K562 (cell line): Measurements from ENCODE around the gene LIMS2. TPM values are rescaled to one million over a fixed set of nuclear protein-coding genes. Genes with fewer than 3 reads are reported as not detected.

Experiments
- ATAC-seq: fragments of 200-7000 bp; cut with Tn5 transposase; 3 replicates; pipeline ENCODE4 v1.9.1; 2020; ENCODE audit warnings: moderate library complexity
- BruUV-seq: library from RNA; stranded (reverse); fragments of 400-500 nt; replicated peaks from 2 replicates; lab custom pipeline; 2021; lab: Mats Ljungman, UMichigan
- CTCF ChIA-PET: fragments of 300-600 bp; formaldehyde crosslinking; extraction: SDS; loops from one replicate; lab custom pipeline; 2021; ENCODE audit warnings: low intra/inter-chr PET ratio; lab: Yijun Ruan, JAX
- POLR2A ChIA-PET: fragments of 300-600, 350-650 bp; sonication (Branson Sonifier 250); formaldehyde crosslinking; extraction: SDS; loops from one replicate; lab custom pipeline; 2021; ENCODE audit warnings: antibody characterized with exemption, inconsistent platforms; lab: Yijun Ruan, JAX
- DNase-seq, 4 experiments: peaks; one replicate each; pipeline versions ENCODE4 v3.0.0 to v3.0.0-alpha.2; 2011 to 2018; ENCODE audit warnings: low spot score in 3 of 4, mixed read lengths in 3 of 4; ENCODE audit errors: extremely low read depth in 1 of 4
- FAIRE-seq: peaks from 2 replicates; lab custom pipeline; 2011; peaks lifted over from hg19 to GRCh38; lab: Jason Lieb, UNC
- H2AFZ ChIP-seq: 2 replicates; pipeline ENCODE4 v1.6.0; 2011; ENCODE audit warnings: low read depth, low read length, control low read depth, inconsistent platforms
- H3K27ac ChIP-seq: fragments of 200-600 bp; 3 replicates; pipeline ENCODE4 v1.8.0; 2011; ENCODE audit warnings: low read depth, mild to moderate bottlenecking, control low read depth, inconsistent platforms, low read length, moderate library complexity, mixed read lengths; ENCODE audit errors: extremely low read depth
- H3K27me3 ChIP-seq, 2 experiments: fragments of 300-600 bp in 1 of 2; 2 replicates in 1 of 2; 3 replicates in 1 of 2; pipeline versions ENCODE4 v1.6.0 to v1.8.0; 2011; ENCODE audit warnings: inconsistent platforms in 2 of 2, low read length in 2 of 2, mild to moderate bottlenecking in 1 of 2, mixed read lengths in 1 of 2, moderate library complexity in 1 of 2; ENCODE audit not compliant: control insufficient read depth in 2 of 2, insufficient read depth in 2 of 2
- H3K36me3 ChIP-seq: fragments of 300-600 bp; 3 replicates; pipeline ENCODE4 v1.8.0; 2011; ENCODE audit warnings: mild to moderate bottlenecking, low read length, inconsistent platforms; ENCODE audit not compliant: control insufficient read depth, insufficient read depth
- H3K4me1 ChIP-seq, 2 experiments: fragments of 200-600 bp in 1 of 2; replicated peaks in 1 of 2; 2 replicates in 1 of 2; 3 replicates in 1 of 2; pipeline versions ENCODE4 v1.5.1 to v1.8.0; 2011; ENCODE audit warnings: inconsistent platforms in 2 of 2, low read length in 2 of 2, mild to moderate bottlenecking in 1 of 2, mixed read lengths in 1 of 2, moderate library complexity in 1 of 2; ENCODE audit not compliant: control insufficient read depth in 2 of 2, insufficient read depth in 2 of 2
- H3K4me2 ChIP-seq: 2 replicates; pipeline ENCODE4 v1.6.1; 2011; ENCODE audit warnings: low read length, control low read depth, inconsistent platforms, mixed read lengths; ENCODE audit not compliant: insufficient read depth
- H3K4me3 ChIP-seq: fragments of 200-600 bp; sonication (generic), shearing (Covaris generic); 2 replicates; pipeline ENCODE4 v1.5.1; 2016; ENCODE audit warnings: control low read depth, inconsistent platforms
- H3K79me2 ChIP-seq: fragments of 200-600 bp; 3 replicates; pipeline ENCODE4 v1.8.0; 2011; ENCODE audit warnings: low read length, inconsistent platforms; ENCODE audit not compliant: control insufficient read depth, insufficient read depth
- H3K9ac ChIP-seq, 2 experiments: 2 replicates each; pipeline versions ENCODE4 v1.6.0 to v1.6.1; 2011; ENCODE audit warnings: low read depth in 2 of 2, low read length in 2 of 2, control low read depth in 1 of 2, inconsistent platforms in 1 of 2, mild to moderate bottlenecking in 1 of 2, mixed read lengths in 1 of 2; ENCODE audit not compliant: insufficient read depth in 1 of 2
- H3K9me1 ChIP-seq: one replicate; pipeline ENCODE4 v1.6.0; 2011; ENCODE audit warnings: inconsistent platforms, mild to moderate bottlenecking, low read length, moderate library complexity; ENCODE audit not compliant: control insufficient read depth, insufficient read depth
- H3K9me3 ChIP-seq: replicated peaks from 2 replicates; pipeline ENCODE4 v1.5.1; 2011; ENCODE audit warnings: low read depth, low read length, inconsistent platforms; ENCODE audit not compliant: control insufficient read depth, insufficient read depth
- H4K20me1 ChIP-seq: replicated peaks from 2 replicates; pipeline ENCODE4 v1.6.1; 2011; ENCODE audit warnings: low read length, inconsistent platforms, mixed read lengths; ENCODE audit not compliant: control insufficient read depth, insufficient read depth
- BRF1 ChIP-seq: IDR thresholded peaks from 3 replicates; pipeline ENCODE4 v1.6.1; 2011; ENCODE audit warnings: borderline replicate concordance, mild to moderate bottlenecking; ENCODE audit not compliant: insufficient read length; ENCODE audit errors: extremely low read depth
- EP400 ChIP-seq: fragments of 450-650 bp; IDR thresholded peaks from 2 replicates; pipeline ENCODE4 v1.6.1; 2017; ENCODE audit warnings: antibody characterized with exemption, mild to moderate bottlenecking, moderate library complexity
- EZH2 ChIP-seq: IDR thresholded peaks from 2 replicates; pipeline ENCODE4 v1.6.1; 2012; ENCODE audit warnings: low read depth, mild to moderate bottlenecking, inconsistent platforms, low read length, borderline replicate concordance
- FIP1L1 ChIP-seq: fragments of 200-400 bp; formaldehyde crosslinking; IDR thresholded peaks from 2 replicates; pipeline ENCODE4 v1.6.1; 2018; ENCODE audit warnings: mild to moderate bottlenecking, low read depth, low read length; ENCODE audit not compliant: poor library complexity, severe bottlenecking
- FUS ChIP-seq: fragments of 200-400 bp; formaldehyde crosslinking; optimal IDR thresholded peaks from 2 replicates; pipeline ENCODE3; 2017; ENCODE audit warnings: low read depth, low read length
- GABPB2 ChIP-seq: fragments of 250-450 bp; sonication (Bioruptor Pico); conservative IDR thresholded peaks from 2 replicates; pipeline ENCODE4 v1.5.1; 2021; ENCODE audit warnings: mild to moderate bottlenecking
- GTF2E2 ChIP-seq: fragments of 200-800 bp; sonication (Bioruptor generic); IDR thresholded peaks from 2 replicates; pipeline ENCODE4 v1.6.1; 2016; ENCODE audit warnings: missing genetic modification characterization, missing compliant biosample characterization
- HMG20A ChIP-seq: fragments of 450-650 bp; formaldehyde crosslinking; conservative IDR thresholded peaks from 2 replicates; pipeline ENCODE4 v1.4.0; 2020; ENCODE audit warnings: mild to moderate bottlenecking, mixed read lengths
- HMG20B ChIP-seq: fragments of 250-450 bp; sonication (Bioruptor Pico); IDR thresholded peaks from 2 replicates; pipeline ENCODE4 v1.5.0; 2021; ENCODE audit warnings: mild to moderate bottlenecking
- JUND ChIP-seq, 2 experiments: IDR thresholded peaks; 2 replicates in 1 of 2; 3 replicates in 1 of 2; pipeline ENCODE4 v1.6.1; 2011; ENCODE audit warnings: borderline replicate concordance in 2 of 2, low read depth in 2 of 2, low read length in 2 of 2, improper control_type of control experiment in 1 of 2, missing biosample characterization in 1 of 2, missing genetic modification characterization in 1 of 2, missing genetic modification reagents in 1 of 2
- MXI1 ChIP-seq: IDR thresholded peaks from 2 replicates; pipeline ENCODE4 v1.6.1; 2011; ENCODE audit warnings: low read depth, mild to moderate bottlenecking, improper control_type of control experiment, low read length
- NR1H2 ChIP-seq: sonication (generic); formaldehyde crosslinking; IDR thresholded peaks from 2 replicates; pipeline ENCODE4 v1.4.0; 2020; ENCODE audit warnings: mild to moderate bottlenecking, missing genetic modification reagents
- NRF1 ChIP-seq, 2 experiments: fragments of 450-650 bp; IDR thresholded peaks in 1 of 2; conservative IDR thresholded peaks in 1 of 2; 2 replicates each; pipeline ENCODE4 v1.6.1; 2014; ENCODE audit warnings: mild to moderate bottlenecking in 2 of 2
- RUNX1 ChIP-seq: sonication (generic); IDR thresholded peaks from 2 replicates; pipeline ENCODE4 v1.6.1; 2016; ENCODE audit warnings: antibody characterized with exemption, low read depth
- TSC22D4 ChIP-seq: fragments of 450-650 bp; IDR thresholded peaks from 2 replicates; pipeline ENCODE4 v1.6.1; 2016; ENCODE audit warnings: missing genetic modification characterization, missing biosample characterization, control low read depth
- WHSC1 ChIP-seq: IDR thresholded peaks from one replicate; pipeline ENCODE4 v1.6.1; 2012; ENCODE audit warnings: low read length, control low read depth, inconsistent platforms
- ZC3H8 ChIP-seq: fragments of 450-650 bp; IDR thresholded peaks from 2 replicates; pipeline ENCODE4 v1.6.1; 2017
- ZNF592 ChIP-seq: fragments of 450-650 bp; IDR thresholded peaks from 2 replicates; pipeline ENCODE4 v1.6.1; 2017; ENCODE audit warnings: antibody characterized with exemption, mild to moderate bottlenecking
- WGBS: fragments of 100-300 bp; shearing (Covaris generic); methylation state at CpG from one replicate; pipeline ENCODE4 v1.1.6; 2016; ENCODE audit warnings: low coverage, mixed read lengths; ENCODE audit not compliant: insufficient coverage; ENCODE audit errors: missing lambda C conversion rate; 5-methylcytosine and 5-hydroxymethylcytosine counted together
- in situ Hi-C: fragments of 300-500 bp; cut with MboI; formaldehyde crosslinking; loops from 4 replicates; pipeline ENCODE4 v1.15.0; 2018; ENCODE audit warnings: inconsistent platforms, mixed read lengths
- intact Hi-C: fragments of 100-400 bp; cut with micrococcal nuclease; formaldehyde crosslinking; loops from 2 replicates; pipeline ENCODE4 v1.14.2; 2022
- polyA plus RNA-seq, 8 experiments: library from polyadenylated mRNA; depleted of rRNA in 4 of 8; stranded (reverse) in 5 of 8; unstranded in 3 of 8; fragments of >200 nt; fragmentation: Nextera tagmentation in 2 of 8; fragmentation: Illumina TruSeq in 1 of 8; extraction: Ambion mirVana in 2 of 8; extraction: Trizol in 1 of 8; gene quantifications; 2 replicates each; pipeline versions ENCODE4 v1.2.1 to v1.2.3, GENCODE V29; 2011 to 2014; ENCODE audit warnings: inconsistent platforms in 1 of 8, missing spikeins in 1 of 8
- total RNA-seq, 7 experiments: library from RNA; depleted of rRNA in 6 of 7; stranded (reverse); fragments of >200 nt in 6 of 7; fragmentation: Illumina TruSeq in 2 of 7; extraction: Trizol in 2 of 7; gene quantifications; 2 replicates each; pipeline versions ENCODE4 v1.2.1 to v1.2.3, GENCODE V29; 2011 to 2021; ENCODE audit warnings: low replicate concordance in 1 of 7
- TF ChIP-seq, protein P1 (sequence below): IDR thresholded peaks from 2 replicates; pipeline ENCODE4 v1.6.1; 2011; ENCODE audit not compliant: insufficient read length; ENCODE audit errors: extremely low read depth

LIMS2 gene
- total and polyA plus RNA-seq, 9 of the 15 experiments (the other 6 are each of a cell fraction or from before 2014, with no cell fraction given): 0.04 to 0.22 TPM; not detected in 7

DNA sequence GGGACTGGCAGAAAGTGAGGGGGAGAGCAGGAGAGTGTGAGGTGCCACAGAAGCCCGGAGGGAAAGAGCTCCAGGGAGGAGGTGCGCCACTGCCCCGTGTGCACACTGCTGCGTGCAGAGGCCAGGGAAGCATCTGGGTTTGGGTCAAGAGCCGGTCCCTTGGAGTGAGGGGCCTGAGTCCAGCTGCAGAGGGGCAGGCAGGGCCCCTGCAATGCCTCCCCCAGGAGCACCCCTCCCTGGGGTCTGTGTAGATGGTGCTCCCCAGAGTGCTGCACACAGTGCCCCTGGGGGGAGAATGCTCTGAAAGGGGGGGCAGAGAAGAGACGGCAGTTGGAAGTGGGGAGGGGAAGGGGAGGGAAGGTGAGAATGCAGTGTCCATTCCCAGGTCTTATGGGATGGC lies 3.7 kb upstream of the LIMS2 start (continued):
- TF ChIP-seq NRF1 (conservative IDR thresholded peaks at IDR 0.05 in 1 of 2, IDR thresholded peaks at IDR 0.05 in 1 of 2): no peak
- no peak for TF ChIP-seq BRF1
- TF ChIP-seq ZNF592: no peak
- TF ChIP-seq RUNX1: no peak

DNA sequence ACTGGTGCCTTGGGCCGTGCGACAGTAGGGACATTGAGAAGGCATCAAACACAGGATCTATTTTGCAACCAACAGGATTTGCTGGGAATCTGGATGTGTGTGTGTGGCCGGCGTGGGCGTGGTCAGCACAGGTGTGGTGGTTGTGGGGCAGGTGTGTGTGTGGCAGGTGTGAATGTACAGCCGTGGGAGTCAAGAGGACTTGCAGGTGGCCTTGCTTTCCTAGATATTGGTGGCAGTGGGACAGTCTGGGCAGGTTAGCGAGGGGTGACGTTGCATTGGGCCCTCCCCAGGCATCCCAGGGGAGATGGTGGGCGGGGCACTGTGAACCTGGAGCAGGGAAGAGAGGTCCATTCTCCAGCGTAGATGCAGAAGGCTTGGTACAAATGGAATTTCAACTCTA lies 3.2 kb upstream of the LIMS2 start:
- intact Hi-C loops: no loop called here
- WGBS: under 1% methylated on average over 10 of the region's 10 CpGs
- Histone ChIP-seq H3K27ac (no peak overlapping the region), H3K4me2 (no peak overlapping the region), H3K4me1 (peaks cover 0 to 19% of the 10 kb centered on the region in 2 experiments; a peak in 2 of 5 replicates), H3K36me3 (no peaks in the 10 kb centered on the region), H2AFZ (no peak overlapping the region), H3K79me2 (no peaks in the 10 kb centered on the region), H3K9me1 (no peaks in the 10 kb centered on the region), H3K4me3 (no peak overlapping the region), H3K9me3 (no peaks in the 10 kb centered on the region), H4K20me1 (peaks cover 6% of the 10 kb centered on the region; the same call in 1 of the 2 replicates), H3K27me3 (peaks cover 48 to 72% of the 10 kb centered on the region in 2 experiments), H3K9ac (no peak overlapping the region)
- in situ Hi-C loops: no loop called here
- ATAC-seq: no peak
- peak in 1 of 4 experiments; percentile 6 for DNase-seq
- ChIA-PET CTCF (no interaction called here), POLR2A (no interaction called here)
- no peak for FAIRE-seq
- BruUV-seq: no TSS peak
- TF ChIP-seq JUND (IDR thresholded peaks at IDR 0.05; ENCODE audit: borderline replicate concordance, low read depth, low read length) (no peak), JUND (tag; IDR thresholded peaks at IDR 0.05; ENCODE audit: borderline replicate concordance, low read depth, low read length) (no peak), TSC22D4 (tag) (no peak), WHSC1 (no peak), GTF2E2 (tag) (no peak), MXI1 (no peak), EP400 (no peak), HMG20B (CRISPR knock-in tag) (no peak), ZC3H8 (no peak), EZH2 (no peak), GABPB2 (CRISPR knock-in tag) (no peak), NR1H2 (no peak), FUS (no peak), HMG20A (CRISPR knock-in tag) (no peak), FIP1L1 (no peak)
- TF ChIP-seq, protein P1, sequence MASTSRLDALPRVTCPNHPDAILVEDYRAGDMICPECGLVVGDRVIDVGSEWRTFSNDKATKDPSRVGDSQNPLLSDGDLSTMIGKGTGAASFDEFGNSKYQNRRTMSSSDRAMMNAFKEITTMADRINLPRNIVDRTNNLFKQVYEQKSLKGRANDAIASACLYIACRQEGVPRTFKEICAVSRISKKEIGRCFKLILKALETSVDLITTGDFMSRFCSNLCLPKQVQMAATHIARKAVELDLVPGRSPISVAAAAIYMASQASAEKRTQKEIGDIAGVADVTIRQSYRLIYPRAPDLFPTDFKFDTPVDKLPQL: no peak
